KOPT-K1 (cell line): Measurements from ENCODE around the gene FAM78B.

Experiments used
- H3K27ac ChIP-seq: fragments of 200-600 bp; sonication (generic); 2 replicates; pipeline ENCODE4 v1.5.1; 2016; ENCODE audit warnings: antibody characterized with exemption, mild to moderate bottlenecking, low read depth, low read length; ENCODE audit not compliant: poor library complexity, severe bottlenecking
- H3K36me3 ChIP-seq: fragments of 200-600 bp; sonication (generic); 2 replicates; pipeline ENCODE4 v1.5.1; 2017; ENCODE audit warnings: antibody characterized with exemption, mild to moderate bottlenecking, low read length, moderate library complexity; ENCODE audit not compliant: insufficient read depth
- H3K9me3 ChIP-seq: fragments of 200-600 bp; sonication (generic); 2 replicates; pipeline ENCODE4 v1.5.1; 2017; ENCODE audit warnings: antibody characterized with exemption, low read length, mild to moderate bottlenecking; ENCODE audit not compliant: insufficient read depth, poor library complexity, severe bottlenecking

The FAM78B gene

GRCh38 chr1:166166698-166167571 lies at the start of gene FAM78B:
TSS of gene FAM78B (minus strand) at chr1:166167001. CDS start at chr1:166166248, 753 bp downstream.
- no peaks in the 10 kb centered on the region for H3K9me3 ChIP-seq
- H3K36me3 ChIP-seq: no peaks in the 10 kb centered on the region
- H3K27ac ChIP-seq: no peak within 1 kb of the TSS

GRCh38 chr1:166202546-166202945 lies 35.7 kb upstream of the FAM78B start:
- Histone ChIP-seq H3K27ac (no peak overlapping the region), H3K9me3 (no peaks in the 10 kb centered on the region), H3K36me3 (no peaks in the 10 kb centered on the region)

GRCh38 chr1:166200743-166201142 lies 33.9 kb upstream of the FAM78B start:
- no peaks in the 10 kb centered on the region for H3K9me3 ChIP-seq
- H3K36me3 ChIP-seq: no peaks in the 10 kb centered on the region
- H3K27ac ChIP-seq: no peak overlapping the region

GRCh38 chr1:166197597-166197996 lies 30.8 kb upstream of the FAM78B start:
- H3K27ac ChIP-seq: no peak overlapping the region
- no peaks in the 10 kb centered on the region for H3K9me3 ChIP-seq
- no peaks in the 10 kb centered on the region for H3K36me3 ChIP-seq

- no peaks in the 10 kb centered on the region for H3K36me3 ChIP-seq
- no peaks in the 10 kb centered on the region for H3K9me3 ChIP-seq
- no peak overlapping the region for H3K27ac ChIP-seq
These were observed 30.3 kb upstream of the FAM78B start for GRCh38 chr1:166197141-166197540.

- Histone ChIP-seq H3K27ac (no peak overlapping the region), H3K36me3 (no peaks in the 10 kb centered on the region), H3K9me3 (no peaks in the 10 kb centered on the region)
These were observed 26.4 kb upstream of the FAM78B start for GRCh38 chr1:166193057-166193698.

- H3K27ac ChIP-seq: no peak overlapping the region
- no peaks in the 10 kb centered on the region for H3K9me3 ChIP-seq
- no peaks in the 10 kb centered on the region for H3K36me3 ChIP-seq
These were observed 23.6 kb upstream of the FAM78B start for GRCh38 chr1:166190400-166190799.

GRCh38 chr1:166189126-166189525 lies 22.3 kb upstream of the FAM78B start:
- no peak overlapping the region for H3K27ac ChIP-seq
- H3K9me3 ChIP-seq: no peaks in the 10 kb centered on the region
- H3K36me3 ChIP-seq: no peaks in the 10 kb centered on the region

GRCh38 chr1:166185526-166185925 lies 18.7 kb upstream of the FAM78B start:
- Histone ChIP-seq H3K36me3 (no peaks in the 10 kb centered on the region), H3K9me3 (no peaks in the 10 kb centered on the region), H3K27ac (no peak overlapping the region)

GRCh38 chr1:166184897-166185296 lies 18.1 kb upstream of the FAM78B start:
- Histone ChIP-seq H3K36me3 (no peaks in the 10 kb centered on the region), H3K9me3 (no peaks in the 10 kb centered on the region), H3K27ac (no peak overlapping the region)

GRCh38 chr1:166184012-166184411 lies 17.2 kb upstream of the FAM78B start:
- no peaks in the 10 kb centered on the region for H3K36me3 ChIP-seq
- no peak overlapping the region for H3K27ac ChIP-seq
- no peaks in the 10 kb centered on the region for H3K9me3 ChIP-seq

GRCh38 chr1:166182281-166182680 lies 15.5 kb upstream of the FAM78B start:
- Histone ChIP-seq H3K9me3 (no peaks in the 10 kb centered on the region), H3K36me3 (no peaks in the 10 kb centered on the region), H3K27ac (no peak overlapping the region)

GRCh38 chr1:166176416-166176815 lies 9.6 kb upstream of the FAM78B start:
- H3K27ac ChIP-seq: no peak overlapping the region
- H3K9me3 ChIP-seq: no peaks in the 10 kb centered on the region
- no peaks in the 10 kb centered on the region for H3K36me3 ChIP-seq

- Histone ChIP-seq H3K27ac (no peak overlapping the region), H3K9me3 (no peaks in the 10 kb centered on the region), H3K36me3 (no peaks in the 10 kb centered on the region)
These were observed 8.2 kb upstream of the FAM78B start for GRCh38 chr1:166175032-166175431.

GRCh38 chr1:166174108-166174507 lies 7.3 kb upstream of the FAM78B start:
- no peak overlapping the region for H3K27ac ChIP-seq
- no peaks in the 10 kb centered on the region for H3K9me3 ChIP-seq
- H3K36me3 ChIP-seq: no peaks in the 10 kb centered on the region

- Histone ChIP-seq H3K36me3 (no peaks in the 10 kb centered on the region), H3K27ac (no peak overlapping the region), H3K9me3 (no peaks in the 10 kb centered on the region)
These were observed 5.3 kb upstream of the FAM78B start for GRCh38 chr1:166172106-166172505.
